Mucosa of rectum (tissue), 2 donors: ENCODE results near the gene COL4A1.

ENCODE experiments used
- H3K27ac ChIP-seq, 2 donors: one replicate each; pipeline ENCODE4 v1.7.0; 2013; ENCODE audit warnings: inconsistent platforms in 2 of 2, low read depth in 2 of 2, low read length in 2 of 2
- H3K27me3 ChIP-seq, 2 donors: one replicate each; pipeline ENCODE4 v1.7.0; 2013; ENCODE audit warnings: low read length in 2 of 2; ENCODE audit not compliant: control insufficient read depth in 2 of 2, insufficient read depth in 2 of 2
- H3K36me3 ChIP-seq, 2 donors: one replicate each; pipeline ENCODE4 v1.7.0; 2013; ENCODE audit warnings: low read length in 2 of 2; ENCODE audit not compliant: control insufficient read depth in 2 of 2, insufficient read depth in 2 of 2
- H3K4me1 ChIP-seq, 2 donors: one replicate each; pipeline ENCODE4 v1.7.0; 2013; ENCODE audit warnings: low read length in 2 of 2, mild to moderate bottlenecking in 1 of 2; ENCODE audit not compliant: control insufficient read depth in 2 of 2, insufficient read depth in 2 of 2
- H3K4me3 ChIP-seq, 2 donors: one replicate each; pipeline ENCODE4 v1.7.0; 2013; ENCODE audit warnings: low read length in 2 of 2
- H3K9ac ChIP-seq, 2 donors: one replicate each; pipeline ENCODE4 v1.7.0; 2013; ENCODE audit warnings: low read length in 2 of 2, low read depth in 1 of 2, mild to moderate bottlenecking in 1 of 2
- H3K9me3 ChIP-seq, 2 donors: one replicate each; pipeline ENCODE4 v1.7.0; 2013; ENCODE audit warnings: low read length in 2 of 2; ENCODE audit not compliant: control insufficient read depth in 2 of 2
- donor health status: healthy.
- donor health status: Normal muscosa, but diverticular disease.

Gene COL4A1

DNA sequence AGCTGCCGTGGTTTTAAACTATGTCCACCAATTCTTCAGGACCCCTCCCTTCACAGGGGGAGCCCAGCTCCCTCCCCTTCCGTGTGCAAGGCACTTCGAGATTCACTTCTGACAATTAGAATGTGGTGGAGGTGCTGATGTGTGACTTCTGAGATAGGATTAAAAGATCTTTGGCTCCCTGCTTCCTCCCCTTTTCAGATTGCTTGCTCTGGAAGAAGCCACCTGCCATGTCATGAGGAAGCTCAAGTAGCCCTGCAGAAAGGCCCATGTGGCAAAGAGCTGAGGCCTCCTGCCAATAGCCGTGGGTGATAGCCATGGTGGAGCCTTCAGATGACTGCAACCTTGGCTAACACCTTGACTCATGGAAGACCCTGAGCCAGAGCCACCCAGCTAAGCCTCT is 204.9 kb downstream of the COL4A1 start:
- no peak overlapping the region for H3K9ac ChIP-seq
- H3K27me3 ChIP-seq = no peaks in the 10 kb centered on the region
- peaks cover 0 to 2% of the 10 kb centered on the region in 2 donors for H3K9me3 ChIP-seq
- H3K4me3 ChIP-seq = no peak overlapping the region
- no peaks in the 10 kb centered on the region for H3K4me1 ChIP-seq
- H3K36me3 ChIP-seq = no peaks in the 10 kb centered on the region
- H3K27ac ChIP-seq = no peak overlapping the region

DNA sequence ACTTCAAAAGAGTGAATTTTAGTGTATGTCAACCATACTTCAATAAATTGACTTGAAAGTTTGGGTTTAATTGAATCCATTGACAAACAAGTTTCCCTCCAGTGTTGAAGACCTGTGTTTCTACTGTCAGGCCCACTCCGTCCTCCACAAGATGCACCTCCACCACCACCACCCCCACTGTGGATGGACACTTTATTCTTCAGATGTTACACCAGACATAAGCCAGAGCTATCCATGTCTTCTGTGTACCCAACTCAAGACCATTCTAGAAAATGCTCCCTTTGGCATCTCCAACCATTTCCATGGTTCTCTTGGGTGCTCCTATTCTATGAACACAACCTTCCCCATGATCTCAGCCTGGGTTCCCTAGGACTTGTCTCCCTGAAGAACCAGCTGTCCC is 207.0 kb downstream of the COL4A1 start:
- H3K9me3 ChIP-seq = peaks cover 0 to 2% of the 10 kb centered on the region in 2 donors
- H3K36me3 ChIP-seq = no peaks in the 10 kb centered on the region
- H3K27ac ChIP-seq = no peak overlapping the region
- no peaks in the 10 kb centered on the region for H3K4me1 ChIP-seq
- H3K27me3 ChIP-seq = no peaks in the 10 kb centered on the region
- no peak overlapping the region for H3K4me3 ChIP-seq
- H3K9ac ChIP-seq = no peak overlapping the region
